ENCODE results near the gene NUP93.
"Not testable (repeated sequence)": the region's sequence is repeated elsewhere in the genome, so short reads cannot be mapped to it uniquely, and the experiment has no call there.

Gene NUP93

DNA sequence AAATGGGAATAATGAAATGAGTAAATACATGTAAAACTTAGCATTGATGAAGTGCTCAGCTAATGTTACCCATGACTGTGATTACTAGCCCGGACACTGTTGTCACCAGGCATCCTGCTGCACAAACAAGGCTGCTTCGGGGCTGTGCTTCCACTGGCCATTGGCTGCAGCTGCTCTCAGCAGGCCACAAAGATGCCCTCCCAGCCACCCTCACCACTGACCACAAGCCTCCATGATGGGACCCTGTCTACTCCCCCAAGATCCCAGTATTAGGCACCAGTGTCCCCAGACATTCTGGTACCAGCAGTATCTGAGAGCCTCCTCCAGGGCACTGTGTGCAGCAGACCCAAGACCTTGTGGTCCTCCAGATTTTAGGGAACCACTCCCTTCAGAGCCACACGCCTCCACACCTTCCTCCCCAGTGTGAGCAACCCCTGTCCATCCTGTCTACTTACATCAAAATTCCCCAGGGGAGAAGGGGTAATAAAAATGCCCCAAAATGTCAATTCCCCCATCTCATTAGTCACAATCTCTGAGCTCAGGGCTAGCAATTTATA lies 19.7 kb upstream of the NUP93 start:
- Histone ChIP-seq H3K27ac (ENCODE audit: low read depth, low read length, severe bottlenecking) (no peak overlapping the region), H3K4me3 (ENCODE audit: extremely low read depth, insufficient read depth, low read length, poor library complexity, severe bottlenecking) (no peak overlapping the region), H3K4me1 (ENCODE audit: control insufficient read depth, insufficient read depth, low read length, poor library complexity, severe bottlenecking) (no peaks in the 10 kb centered on the region), H3K36me3 (ENCODE audit: control insufficient read depth, insufficient read depth, low read length) (no peaks in the 10 kb centered on the region), H3K9me3 (ENCODE audit: control insufficient read depth, low read length) (no peaks in the 10 kb centered on the region)
- 61 to 85% methylated on average over 2 to 3 of the region's 3 CpGs for WGBS, 2 experiments (ENCODE audit: insufficient coverage in 2 of 2)

DNA sequence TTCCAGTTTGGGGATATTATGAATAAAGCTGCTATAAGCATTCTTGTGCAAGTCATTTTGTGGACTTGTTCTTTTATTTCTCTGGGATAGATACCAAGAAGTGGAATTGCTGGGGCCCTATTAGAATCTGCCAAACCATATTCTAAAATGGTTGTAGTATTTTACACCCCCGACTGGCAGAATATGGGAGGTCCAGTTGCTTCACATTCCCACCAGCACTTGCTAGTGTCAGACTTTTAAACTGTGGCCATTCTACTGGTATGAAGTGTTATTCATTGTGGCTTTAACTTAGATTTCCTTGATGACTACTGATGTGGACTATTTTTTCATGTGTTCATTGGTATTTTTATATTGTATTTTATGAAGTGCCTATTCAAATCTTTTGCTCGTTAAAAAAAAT lies 18.1 kb upstream of the NUP93 start:
- H3K4me1 ChIP-seq (ENCODE audit: control insufficient read depth, insufficient read depth, low read length, poor library complexity, severe bottlenecking) = no peaks in the 10 kb centered on the region
- WGBS, 2 experiments (ENCODE audit: insufficient coverage in 2 of 2) = no CpG with 5 or more reads among the region's 2 CpGs
- H3K27ac ChIP-seq (ENCODE audit: low read depth, low read length, severe bottlenecking) = no peak overlapping the region
- H3K9me3 ChIP-seq (ENCODE audit: control insufficient read depth, low read length) = no peaks in the 10 kb centered on the region
- H3K36me3 ChIP-seq (ENCODE audit: control insufficient read depth, insufficient read depth, low read length) = no peaks in the 10 kb centered on the region
- no peak overlapping the region for H3K4me3 ChIP-seq (ENCODE audit: extremely low read depth, insufficient read depth, low read length, poor library complexity, severe bottlenecking)

DNA sequence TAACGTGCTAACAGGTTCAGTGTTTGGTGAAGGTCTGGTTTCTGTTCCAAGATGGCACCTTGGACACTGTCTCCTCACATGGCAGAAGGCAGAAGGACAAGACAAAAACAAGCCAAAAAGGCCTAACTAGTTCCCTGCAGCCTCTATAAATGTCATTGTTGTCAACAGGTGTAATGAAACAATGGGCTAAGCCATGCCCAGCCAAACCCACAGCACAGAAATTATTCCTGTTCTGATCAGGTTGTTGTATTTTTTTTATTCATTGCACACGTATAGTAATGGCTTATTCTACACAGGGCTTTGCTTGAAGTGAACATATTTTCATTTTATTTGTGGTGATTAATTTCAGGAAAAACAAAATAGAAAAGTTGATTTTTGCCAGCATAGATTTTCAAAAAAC lies 16.1 kb upstream of the NUP93 start:
- no peak overlapping the region for H3K27ac ChIP-seq (ENCODE audit: low read depth, low read length, severe bottlenecking)
- no peaks in the 10 kb centered on the region for H3K9me3 ChIP-seq (ENCODE audit: control insufficient read depth, low read length)

DNA sequence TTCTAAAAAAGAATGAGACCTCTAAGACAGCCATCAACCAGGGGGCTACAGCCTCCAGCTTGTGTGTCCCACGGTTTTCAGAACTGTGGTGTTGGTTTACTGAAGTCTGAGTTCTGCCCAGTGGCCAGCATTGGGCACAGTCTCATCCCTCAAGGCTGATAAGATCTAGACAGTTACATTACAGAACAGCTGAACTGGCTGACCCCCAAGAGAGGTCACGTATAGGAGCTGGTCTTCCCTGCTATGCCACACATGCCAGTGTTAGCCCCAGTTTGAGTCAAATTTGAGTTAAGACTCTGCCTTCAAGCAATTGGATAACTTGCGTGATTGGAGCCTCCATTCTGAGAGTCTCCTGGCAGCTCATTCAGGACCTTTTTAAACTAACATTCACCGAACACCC lies 14.8 kb upstream of the NUP93 start:
- Histone ChIP-seq H3K4me1 (ENCODE audit: control insufficient read depth, insufficient read depth, low read length, poor library complexity, severe bottlenecking) (no peaks in the 10 kb centered on the region), H3K9me3 (ENCODE audit: control insufficient read depth, low read length) (no peaks in the 10 kb centered on the region), H3K36me3 (ENCODE audit: control insufficient read depth, insufficient read depth, low read length) (no peaks in the 10 kb centered on the region), H3K27ac (ENCODE audit: low read depth, low read length, severe bottlenecking) (no peak overlapping the region), H3K4me3 (ENCODE audit: extremely low read depth, insufficient read depth, low read length, poor library complexity, severe bottlenecking) (no peak overlapping the region)
- 79 to 81% methylated on average over 2 of the region's 4 CpGs for WGBS, 2 experiments (ENCODE audit: insufficient coverage in 2 of 2)

More for the DNA sequence above, 16.1 kb upstream of the NUP93 start:
- H3K4me1 ChIP-seq (ENCODE audit: control insufficient read depth, insufficient read depth, low read length, poor library complexity, severe bottlenecking) = no peaks in the 10 kb centered on the region
- 100% methylated on average over 1 of the region's 2 CpGs; no CpG with 5 or more reads in 1 of the 2 experiments for WGBS, 2 experiments (ENCODE audit: insufficient coverage in 2 of 2)
- H3K4me3 ChIP-seq (ENCODE audit: extremely low read depth, insufficient read depth, low read length, poor library complexity, severe bottlenecking) = no peak overlapping the region
- no peaks in the 10 kb centered on the region for H3K36me3 ChIP-seq (ENCODE audit: control insufficient read depth, insufficient read depth, low read length)

- Histone ChIP-seq H3K27ac (ENCODE audit: low read depth, low read length, severe bottlenecking) (no peak overlapping the region), H3K9me3 (ENCODE audit: control insufficient read depth, low read length) (no peaks in the 10 kb centered on the region), H3K36me3 (ENCODE audit: control insufficient read depth, insufficient read depth, low read length) (no peaks in the 10 kb centered on the region), H3K4me1 (ENCODE audit: control insufficient read depth, insufficient read depth, low read length, poor library complexity, severe bottlenecking) (no peaks in the 10 kb centered on the region), H3K4me3 (ENCODE audit: extremely low read depth, insufficient read depth, low read length, poor library complexity, severe bottlenecking) (no peak overlapping the region)
- WGBS, 2 experiments (ENCODE audit: insufficient coverage in 2 of 2) = no CpG with 5 or more reads among the region's 3 CpGs
These were observed 13.2 kb upstream of the NUP93 start for GRCh38 chr16:56716761-56717160.

- H3K4me3 ChIP-seq (ENCODE audit: extremely low read depth, insufficient read depth, low read length, poor library complexity, severe bottlenecking); H3K36me3 ChIP-seq (ENCODE audit: control insufficient read depth, insufficient read depth, low read length): not testable (repeated sequence)
- WGBS, 2 experiments (ENCODE audit: insufficient coverage in 2 of 2) = 71 to 86% methylated on average over 1 to 2 of the region's 2 CpGs
These were observed 12.4 kb upstream of the NUP93 start for GRCh38 chr16:56717532-56717931.

GRCh38 chr16:56722200-56722842 lies 7.6 kb upstream of the NUP93 start:
- H3K9me3 ChIP-seq (ENCODE audit: control insufficient read depth, low read length) = no peaks in the 10 kb centered on the region
- WGBS, 2 experiments (ENCODE audit: insufficient coverage in 2 of 2) = 68 to 85% methylated on average over 3 to 4 of the region's 5 CpGs
- H3K4me3 ChIP-seq (ENCODE audit: extremely low read depth, insufficient read depth, low read length, poor library complexity, severe bottlenecking) = no peak overlapping the region
- H3K4me1 ChIP-seq (ENCODE audit: control insufficient read depth, insufficient read depth, low read length, poor library complexity, severe bottlenecking) = no peaks in the 10 kb centered on the region
- H3K27ac ChIP-seq (ENCODE audit: low read depth, low read length, severe bottlenecking) = no peak overlapping the region
- H3K36me3 ChIP-seq (ENCODE audit: control insufficient read depth, insufficient read depth, low read length) = no peaks in the 10 kb centered on the region

More at GRCh38 chr16:56717532-56717931, 12.4 kb upstream of the NUP93 start:
- not testable (repeated sequence) for H3K27ac ChIP-seq (ENCODE audit: low read depth, low read length, severe bottlenecking); H3K9me3 ChIP-seq (ENCODE audit: control insufficient read depth, low read length); H3K4me1 ChIP-seq (ENCODE audit: control insufficient read depth, insufficient read depth, low read length, poor library complexity, severe bottlenecking)

DNA sequence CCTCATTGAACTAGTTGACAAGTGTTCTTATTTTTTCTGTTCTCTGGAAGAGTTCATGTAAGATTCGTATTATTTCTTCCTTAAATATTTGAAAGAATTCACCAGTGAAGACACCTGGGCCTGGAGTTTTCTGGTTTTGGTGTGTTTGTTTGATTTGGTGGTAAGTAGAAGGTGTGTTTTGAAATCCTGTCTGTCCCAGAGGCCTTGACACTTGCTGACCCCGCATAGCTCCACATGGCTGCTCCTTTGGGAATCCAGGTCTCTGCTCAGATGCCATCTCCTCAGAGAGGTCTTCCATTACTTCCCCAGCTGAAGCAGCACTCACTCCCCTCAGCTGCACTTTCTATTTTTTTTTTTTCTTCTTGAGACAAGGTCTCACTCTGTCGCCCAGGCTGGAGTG lies 5.7 kb upstream of the NUP93 start:
- no peak overlapping the region for H3K27ac ChIP-seq (ENCODE audit: low read depth, low read length, severe bottlenecking)
- H3K9me3 ChIP-seq (ENCODE audit: control insufficient read depth, low read length) = no peaks in the 10 kb centered on the region
- no peaks in the 10 kb centered on the region for H3K36me3 ChIP-seq (ENCODE audit: control insufficient read depth, insufficient read depth, low read length)
- peaks cover 3% of the 10 kb centered on the region for H3K4me1 ChIP-seq (ENCODE audit: control insufficient read depth, insufficient read depth, low read length, poor library complexity, severe bottlenecking)
- H3K4me3 ChIP-seq (ENCODE audit: extremely low read depth, insufficient read depth, low read length, poor library complexity, severe bottlenecking) = no peak overlapping the region
- no CpG with 5 or more reads among the region's 3 CpGs for WGBS, 2 experiments (ENCODE audit: insufficient coverage in 2 of 2)

DNA sequence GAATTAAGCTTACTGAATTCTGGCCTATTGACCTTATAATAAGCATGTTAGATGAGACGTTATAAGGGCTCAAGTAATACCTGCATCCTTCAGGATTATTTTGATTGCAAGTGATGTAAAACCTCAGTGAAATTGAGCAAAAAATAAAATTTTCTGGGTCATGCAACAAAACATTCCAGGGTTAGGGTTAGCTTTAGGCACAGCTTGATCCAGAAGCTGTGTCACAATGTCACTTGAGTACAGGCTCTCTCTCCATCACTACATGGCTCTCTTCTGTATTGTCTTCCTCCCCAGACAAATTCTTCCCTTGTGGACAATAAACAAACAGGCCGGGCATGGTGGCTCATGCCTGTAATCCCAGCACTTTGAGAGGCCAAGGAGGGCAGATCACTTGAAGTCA lies 3.6 kb upstream of the NUP93 start:
- WGBS, 2 experiments (ENCODE audit: insufficient coverage in 2 of 2) = 75 to 85% methylated on average over 2 of the region's 2 CpGs
- no peak overlapping the region for H3K27ac ChIP-seq (ENCODE audit: low read depth, low read length, severe bottlenecking)
- H3K36me3 ChIP-seq (ENCODE audit: control insufficient read depth, insufficient read depth, low read length) = no peaks in the 10 kb centered on the region
- H3K9me3 ChIP-seq (ENCODE audit: control insufficient read depth, low read length) = no peaks in the 10 kb centered on the region
- no peak overlapping the region for H3K4me3 ChIP-seq (ENCODE audit: extremely low read depth, insufficient read depth, low read length, poor library complexity, severe bottlenecking)
- H3K4me1 ChIP-seq (ENCODE audit: control insufficient read depth, insufficient read depth, low read length, poor library complexity, severe bottlenecking) = peaks cover 13% of the 10 kb centered on the region

GRCh38 chr16:56726926-56727325 lies 3.0 kb upstream of the NUP93 start:
- 79 to 100% methylated on average over 2 to 3 of the region's 6 CpGs for WGBS, 2 experiments (ENCODE audit: insufficient coverage in 2 of 2)
- no peak overlapping the region for H3K4me3 ChIP-seq (ENCODE audit: extremely low read depth, insufficient read depth, low read length, poor library complexity, severe bottlenecking)
- H3K27ac ChIP-seq (ENCODE audit: low read depth, low read length, severe bottlenecking) = no peak overlapping the region
- peaks cover 13% of the 10 kb centered on the region for H3K4me1 ChIP-seq (ENCODE audit: control insufficient read depth, insufficient read depth, low read length, poor library complexity, severe bottlenecking)
- peaks cover 1% of the 10 kb centered on the region for H3K36me3 ChIP-seq (ENCODE audit: control insufficient read depth, insufficient read depth, low read length)
- H3K9me3 ChIP-seq (ENCODE audit: control insufficient read depth, low read length) = no peaks in the 10 kb centered on the region

DNA sequence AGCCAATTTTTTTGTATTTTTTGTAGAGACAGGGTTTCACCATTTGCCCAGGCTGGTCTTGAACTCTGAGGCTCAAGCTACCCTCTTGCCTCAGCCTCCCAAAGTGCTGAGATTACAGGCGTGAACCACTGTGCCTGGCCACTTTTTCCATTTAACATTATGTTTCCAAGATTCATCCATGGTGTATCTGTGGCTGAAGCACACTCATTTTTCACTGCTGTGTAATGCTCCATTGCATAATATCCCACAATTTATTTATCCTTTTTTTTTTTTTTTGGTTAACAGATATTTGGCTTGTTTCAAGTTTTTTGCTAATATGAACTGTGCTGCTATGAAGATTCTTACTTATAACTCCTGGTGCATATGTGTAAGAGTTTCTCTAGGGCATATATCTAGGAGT lies 1.9 kb upstream of the NUP93 start:
- peaks cover 13% of the 10 kb centered on the region for H3K4me1 ChIP-seq (ENCODE audit: control insufficient read depth, insufficient read depth, low read length, poor library complexity, severe bottlenecking)
- 75 to 90% methylated on average over 1 of the region's 1 CpG for WGBS, 2 experiments (ENCODE audit: insufficient coverage in 2 of 2)
- H3K36me3 ChIP-seq (ENCODE audit: control insufficient read depth, insufficient read depth, low read length) = peaks cover 5% of the 10 kb centered on the region
- H3K9me3 ChIP-seq (ENCODE audit: control insufficient read depth, low read length) = no peaks in the 10 kb centered on the region
- no peak overlapping the region for H3K4me3 ChIP-seq (ENCODE audit: extremely low read depth, insufficient read depth, low read length, poor library complexity, severe bottlenecking)
- no peak overlapping the region for H3K27ac ChIP-seq (ENCODE audit: low read depth, low read length, severe bottlenecking)

All from mesodermal cell (in vitro differentiated cells).